ENCODE measurements around the gene SUDS3. TPM values are rescaled to one million over a fixed set of nuclear protein-coding genes. Genes with fewer than 3 reads are reported as not detected.
"Not testable (repeated sequence)": the region's sequence is repeated elsewhere in the genome, so short reads cannot be mapped to it uniquely, and the experiment has no call there.

Gene SUDS3
- total RNA-seq, 5 donors from 2014 or later (not counting 1 experiment from before 2014, with no cell fraction given): 23.0 to 29.9 (median 26.3) TPM

GRCh38 chr12:118397708-118398440 is 21.5 kb downstream of the SUDS3 start:
- CTCF ChIA-PET: no interaction called here
- H3K4me1 Mint-ChIP-seq: no peaks in the 10 kb centered on the region
- WGBS (ENCODE audit: insufficient coverage): 100% methylated on average over 2 of the region's 10 CpGs
- Histone ChIP-seq H3K27ac (ENCODE audit: low read length) (no peak overlapping the region), H3K4me1 (ENCODE audit: control insufficient read depth in 1 of 2, extremely low read depth in 1 of 2, insufficient read depth in 2 of 2, low read length in 2 of 2) (no peaks in the 10 kb centered on the region), H3K36me3 (ENCODE audit: control insufficient read depth in 2 of 2, extremely low read depth in 1 of 2, insufficient read depth in 1 of 2, low read length in 1 of 2) (peaks cover 24 to 68% of the 10 kb centered on the region in 2 donors), H3K9me3 (no peaks in the 10 kb centered on the region), H3K4me3 (ENCODE audit: control insufficient read depth in 1 of 2, extremely low read depth in 1 of 2, low read length in 1 of 2) (no peak overlapping the region), H3K27me3 (replicated peaks in 1 of 2; ENCODE audit: control insufficient read depth in 2 of 2, extremely low read depth in 1 of 2, insufficient read depth in 2 of 2, low read length in 1 of 2) (no peaks in the 10 kb centered on the region)
- H3K27ac Mint-ChIP-seq: no peak overlapping the region
- no peak for ATAC-seq (replicated peaks in 1 of 4)
- POLR2A ChIA-PET: no interaction called here
- H3K4me3 Mint-ChIP-seq: no peak overlapping the region
- no peaks in the 10 kb centered on the region for H3K9me3 Mint-ChIP-seq
- no peaks in the 10 kb centered on the region for H3K27me3 Mint-ChIP-seq
- no peak for DNase-seq
- H3K36me3 Mint-ChIP-seq: peaks cover 66% of the 10 kb centered on the region

GRCh38 chr12:118398524-118398923 is 22.2 kb downstream of the SUDS3 start:
- Histone ChIP-seq H3K9me3 (no peaks in the 10 kb centered on the region), H3K4me1 (ENCODE audit: control insufficient read depth in 1 of 2, extremely low read depth in 1 of 2, insufficient read depth in 2 of 2, low read length in 2 of 2) (no peaks in the 10 kb centered on the region), H3K27me3 (replicated peaks in 1 of 2; ENCODE audit: control insufficient read depth in 2 of 2, extremely low read depth in 1 of 2, insufficient read depth in 2 of 2, low read length in 1 of 2) (no peaks in the 10 kb centered on the region), H3K4me3 (ENCODE audit: control insufficient read depth in 1 of 2, extremely low read depth in 1 of 2, low read length in 1 of 2) (no peak overlapping the region), H3K36me3 (ENCODE audit: control insufficient read depth in 2 of 2, extremely low read depth in 1 of 2, insufficient read depth in 1 of 2, low read length in 1 of 2) (peaks cover 22 to 69% of the 10 kb centered on the region in 2 donors), H3K27ac (ENCODE audit: low read length) (no peak overlapping the region)
- POLR2A ChIA-PET: no interaction called here
- CTCF ChIA-PET: interaction anchor here in 1 of 2 donors (0.7 kb wide), 1 partner anchor 241 kb away, joined by 3 read pairs; no protein-coding TSS in a partner anchor
- DNase-seq (no peak), ATAC-seq (replicated peaks in 1 of 4) (no peak)
- no peaks in the 10 kb centered on the region for H3K27me3 Mint-ChIP-seq
- 89% methylated on average over 1 of the region's 2 CpGs for WGBS (ENCODE audit: insufficient coverage)
- H3K4me1 Mint-ChIP-seq: no peaks in the 10 kb centered on the region
- no peak overlapping the region for H3K27ac Mint-ChIP-seq
- peaks cover 66% of the 10 kb centered on the region for H3K36me3 Mint-ChIP-seq
- H3K9me3 Mint-ChIP-seq: no peaks in the 10 kb centered on the region
- H3K4me3 Mint-ChIP-seq: no peak overlapping the region

- ChIA-PET CTCF (interaction anchor here in 1 of 2 donors (0.7 kb wide), 1 partner anchor 241 kb away, joined by 3 read pairs; no protein-coding TSS in a partner anchor), POLR2A (no interaction called here)
- H3K4me1 Mint-ChIP-seq: no peaks in the 10 kb centered on the region
- ATAC-seq (replicated peaks in 1 of 4): no peak
- H3K4me1 ChIP-seq (ENCODE audit: control insufficient read depth in 1 of 2, extremely low read depth in 1 of 2, insufficient read depth in 2 of 2, low read length in 2 of 2): no peaks in the 10 kb centered on the region
- H3K27me3 Mint-ChIP-seq: no peaks in the 10 kb centered on the region
- DNase-seq: no peak
- no peak overlapping the region for H3K27ac ChIP-seq (ENCODE audit: low read length)
- no peak overlapping the region for H3K4me3 ChIP-seq (ENCODE audit: control insufficient read depth in 1 of 2, extremely low read depth in 1 of 2, low read length in 1 of 2)
- no peak overlapping the region for H3K4me3 Mint-ChIP-seq
- H3K36me3 Mint-ChIP-seq: peaks cover 67% of the 10 kb centered on the region
- no peaks in the 10 kb centered on the region for H3K9me3 Mint-ChIP-seq
- no peaks in the 10 kb centered on the region for H3K27me3 ChIP-seq (replicated peaks in 1 of 2; ENCODE audit: control insufficient read depth in 2 of 2, extremely low read depth in 1 of 2, insufficient read depth in 2 of 2, low read length in 1 of 2)
- no peak overlapping the region for H3K27ac Mint-ChIP-seq
- no peaks in the 10 kb centered on the region for H3K9me3 ChIP-seq
- 86% methylated on average over 4 of the region's 5 CpGs for WGBS (ENCODE audit: insufficient coverage)
- peaks cover 21 to 72% of the 10 kb centered on the region in 2 donors for H3K36me3 ChIP-seq (ENCODE audit: control insufficient read depth in 2 of 2, extremely low read depth in 1 of 2, insufficient read depth in 1 of 2, low read length in 1 of 2)
Observed at GRCh38 chr12:118398940-118399339, 22.6 kb downstream of the SUDS3 start.

- WGBS (ENCODE audit: insufficient coverage): 94% methylated on average over 4 of the region's 6 CpGs
- H3K9me3 ChIP-seq: no peaks in the 10 kb centered on the region
- no peaks in the 10 kb centered on the region for H3K27me3 ChIP-seq (replicated peaks in 1 of 2; ENCODE audit: control insufficient read depth in 2 of 2, extremely low read depth in 1 of 2, insufficient read depth in 2 of 2, low read length in 1 of 2)
- DNase-seq: no peak
- peaks cover 58% of the 10 kb centered on the region for H3K36me3 Mint-ChIP-seq
- peaks cover 10 to 62% of the 10 kb centered on the region in 2 donors for H3K36me3 ChIP-seq (ENCODE audit: control insufficient read depth in 2 of 2, extremely low read depth in 1 of 2, insufficient read depth in 1 of 2, low read length in 1 of 2)
- no peak overlapping the region for H3K4me3 ChIP-seq (ENCODE audit: control insufficient read depth in 1 of 2, extremely low read depth in 1 of 2, low read length in 1 of 2)
- peak overlapping the region in 1 of 2 donors; percentile 73 for H3K27ac Mint-ChIP-seq
- ChIA-PET POLR2A (no interaction called here), CTCF (no interaction called here)
- H3K27ac ChIP-seq (ENCODE audit: low read length): no peak overlapping the region
- no peaks in the 10 kb centered on the region for H3K4me1 Mint-ChIP-seq
- no peak for ATAC-seq (replicated peaks in 1 of 4)
- H3K4me1 ChIP-seq (ENCODE audit: control insufficient read depth in 1 of 2, extremely low read depth in 1 of 2, insufficient read depth in 2 of 2, low read length in 2 of 2): no peaks in the 10 kb centered on the region
- H3K27me3 Mint-ChIP-seq: no peaks in the 10 kb centered on the region
- H3K4me3 Mint-ChIP-seq: no peak overlapping the region
- H3K9me3 Mint-ChIP-seq: no peaks in the 10 kb centered on the region
Observed at GRCh38 chr12:118402251-118402650, 25.9 kb downstream of the SUDS3 start.

GRCh38 chr12:118404876-118405521 is 28.6 kb downstream of the SUDS3 start:
- H3K27me3 ChIP-seq (replicated peaks in 1 of 2; ENCODE audit: control insufficient read depth in 2 of 2, extremely low read depth in 1 of 2, insufficient read depth in 2 of 2, low read length in 1 of 2): no peaks in the 10 kb centered on the region
- Mint-ChIP-seq H3K4me1 (no peaks in the 10 kb centered on the region), H3K27ac (no peak overlapping the region), H3K27me3 (no peaks in the 10 kb centered on the region), H3K4me3 (no peak overlapping the region), H3K9me3 (no peaks in the 10 kb centered on the region), H3K36me3 (peaks cover 59% of the 10 kb centered on the region)
- H3K9me3 ChIP-seq: no peaks in the 10 kb centered on the region
- POLR2A ChIA-PET: no interaction called here
- CTCF ChIA-PET: interaction anchor here (0.5 to 1.6 kb wide), 6 partner anchors 8 to 1662 kb away, joined by 3 to 11 read pairs (median 5); partner anchors contain the start of gene SUDS3 (in 1 of the 2)
- H3K4me1 ChIP-seq (ENCODE audit: control insufficient read depth in 1 of 2, extremely low read depth in 1 of 2, insufficient read depth in 2 of 2, low read length in 2 of 2): no peaks in the 10 kb centered on the region
- no peak overlapping the region for H3K4me3 ChIP-seq (ENCODE audit: control insufficient read depth in 1 of 2, extremely low read depth in 1 of 2, low read length in 1 of 2)
- DNase-seq: peak in 33 of 35 experiments; percentile 9 to 63 (median 39)
- peaks cover 7 to 51% of the 10 kb centered on the region in 2 donors for H3K36me3 ChIP-seq (ENCODE audit: control insufficient read depth in 2 of 2, extremely low read depth in 1 of 2, insufficient read depth in 1 of 2, low read length in 1 of 2)
- no peak overlapping the region for H3K27ac ChIP-seq (ENCODE audit: low read length)
- peak in 2 of 4 experiments; percentile 30 to 46 for ATAC-seq (replicated peaks in 1 of 4)
- no CpG with 5 or more reads among the region's 4 CpGs for WGBS (ENCODE audit: insufficient coverage)

- not testable (repeated sequence) for ATAC-seq (replicated peaks in 1 of 4); H3K9me3 ChIP-seq; H3K4me3 Mint-ChIP-seq
Observed at GRCh38 chr12:118408241-118408640, 31.9 kb downstream of the SUDS3 start.

More at GRCh38 chr12:118408241-118408640, 31.9 kb downstream of the SUDS3 start:
- WGBS (ENCODE audit: insufficient coverage): 100% methylated on average over 2 of the region's 8 CpGs
- H3K4me3 ChIP-seq (ENCODE audit: control insufficient read depth in 1 of 2, extremely low read depth in 1 of 2, low read length in 1 of 2); H3K27ac Mint-ChIP-seq; H3K4me1 ChIP-seq (ENCODE audit: control insufficient read depth in 1 of 2, extremely low read depth in 1 of 2, insufficient read depth in 2 of 2, low read length in 2 of 2); H3K27me3 ChIP-seq (replicated peaks in 1 of 2; ENCODE audit: control insufficient read depth in 2 of 2, extremely low read depth in 1 of 2, insufficient read depth in 2 of 2, low read length in 1 of 2); H3K27me3 Mint-ChIP-seq; H3K27ac ChIP-seq (ENCODE audit: low read length); POLR2A ChIA-PET; H3K4me1 Mint-ChIP-seq; CTCF ChIA-PET; DNase-seq: not testable (repeated sequence)
- H3K36me3 ChIP-seq (ENCODE audit: control insufficient read depth in 2 of 2, extremely low read depth in 1 of 2, insufficient read depth in 1 of 2, low read length in 1 of 2): peaks cover 15 to 63% of the 10 kb centered on the region in 2 donors
- Mint-ChIP-seq H3K9me3 (peaks cover 0 to 11% (median 5%) of the 10 kb centered on the region in 3 donors), H3K36me3 (peaks cover 59% of the 10 kb centered on the region)

All from T-cell (primary cell).